Epithelial cell of proximal tubule (primary cell): ENCODE results near the gene ISY1. TPM values are rescaled to one million over a fixed set of nuclear protein-coding genes. Genes with fewer than 3 reads are reported as not detected.

Source experiments
- DNase-seq: peaks from one replicate; pipeline ENCODE4 v3.0.0-alpha.2; 2011; ENCODE audit warnings: low read depth
- H3K4me3 ChIP-seq: 2 replicates; pipeline ENCODE4 v1.5.1; 2011; ENCODE audit warnings: low read depth, mild to moderate bottlenecking, low read length
- CTCF ChIP-seq: conservative IDR thresholded peaks from 2 replicates; pipeline ENCODE4 v1.5.1; 2012; ENCODE audit warnings: low read depth, mild to moderate bottlenecking, low read length
- total RNA-seq: library from RNA; depleted of rRNA; stranded (reverse); fragments of >200 nt; gene quantifications from 2 replicates; pipeline ENCODE4 v1.2.3, GENCODE V29; 2015

Gene ISY1
- total RNA-seq, 1 donor from 2014 or later, result 7.8 TPM

GRCh38 chr3:129106320-129106719, 54.5 kb downstream of the ISY1 start:
- DNase-seq, result no peak
- TF ChIP-seq CTCF, result peak; percentile 8
- H3K4me3 ChIP-seq, result no peak overlapping the region

GRCh38 chr3:129105862-129106261, 55.0 kb downstream of the ISY1 start:
- TF ChIP-seq CTCF, result no peak
- no peak for DNase-seq
- no peak overlapping the region for H3K4me3 ChIP-seq

GRCh38 chr3:129104498-129105079, 56.3 kb downstream of the ISY1 start:
- no peak overlapping the region for H3K4me3 ChIP-seq
- DNase-seq, result no peak
- TF ChIP-seq CTCF, result no peak

GRCh38 chr3:129104051-129104450, 56.8 kb downstream of the ISY1 start:
- no peak for TF ChIP-seq CTCF
- no peak for DNase-seq
- no peak overlapping the region for H3K4me3 ChIP-seq

- no peak for TF ChIP-seq CTCF
- no peak for DNase-seq
- no peak overlapping the region for H3K4me3 ChIP-seq
These were observed 57.6 kb downstream of the ISY1 start for GRCh38 chr3:129103296-129103695.

GRCh38 chr3:129101370-129102138, 59.3 kb downstream of the ISY1 start:
- no peak for TF ChIP-seq CTCF
- H3K4me3 ChIP-seq, result no peak overlapping the region
- DNase-seq, result no peak

GRCh38 chr3:129100274-129100673, 60.6 kb downstream of the ISY1 start:
- no peak for DNase-seq
- TF ChIP-seq CTCF, result no peak
- H3K4me3 ChIP-seq, result no peak overlapping the region
